ENCODE measurements around the gene SCNN1A. TPM values are rescaled to one million over a fixed set of nuclear protein-coding genes. Genes with fewer than 3 reads are reported as not detected.

SCNN1A gene
- total and polyA plus RNA-seq, 4 donors: 86.6 to 312 (median 125) TPM

DNA sequence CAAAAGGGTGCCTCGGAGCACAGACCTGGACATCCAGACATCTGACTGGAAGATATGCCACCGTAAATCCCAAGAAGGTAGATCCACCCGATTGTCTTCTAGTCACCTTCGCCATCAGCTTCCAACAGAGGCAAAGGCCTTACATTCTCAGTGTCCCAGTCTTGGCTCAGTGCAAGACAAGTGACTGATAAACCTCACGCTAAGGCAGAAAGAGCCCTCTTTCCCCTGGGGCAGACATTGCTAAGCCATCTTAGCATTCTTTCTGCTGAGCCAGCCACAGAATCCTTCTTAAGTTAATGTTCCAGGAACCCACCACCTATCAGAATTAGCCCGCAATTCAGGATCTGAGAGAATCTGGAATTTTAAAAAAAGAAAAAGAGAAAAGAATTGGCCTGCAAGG, 69.2 kb downstream of the SCNN1A start:
- Histone ChIP-seq H3K36me3 (ENCODE audit: control insufficient read depth in 4 of 4, insufficient read depth in 4 of 4, low read length in 4 of 4) (no peaks in the 10 kb centered on the region), H3K27me3 (ENCODE audit: control insufficient read depth in 3 of 3, insufficient read depth in 3 of 3, low read length in 2 of 3) (no peaks in the 10 kb centered on the region), H3K9me3 (ENCODE audit: control insufficient read depth in 4 of 4, insufficient read depth in 3 of 4, low read length in 3 of 4) (no peaks in the 10 kb centered on the region), H3K4me1 (ENCODE audit: control insufficient read depth in 5 of 5, insufficient read depth in 5 of 5, low read length in 5 of 5) (peaks cover 0 to 10% (median 6%) of the 10 kb centered on the region in 5 donors), H3K4me3 (no peak overlapping the region), H3K27ac (ENCODE audit: low read depth in 1 of 2, low read length in 1 of 2) (no peak overlapping the region), H3K9ac (ENCODE audit: insufficient read depth in 1 of 2, low read length in 2 of 2) (no peak overlapping the region)
- 75 to 86% methylated on average over 6 of the region's 6 CpGs for WGBS, 2 donors
- TF ChIP-seq, protein P1, sequence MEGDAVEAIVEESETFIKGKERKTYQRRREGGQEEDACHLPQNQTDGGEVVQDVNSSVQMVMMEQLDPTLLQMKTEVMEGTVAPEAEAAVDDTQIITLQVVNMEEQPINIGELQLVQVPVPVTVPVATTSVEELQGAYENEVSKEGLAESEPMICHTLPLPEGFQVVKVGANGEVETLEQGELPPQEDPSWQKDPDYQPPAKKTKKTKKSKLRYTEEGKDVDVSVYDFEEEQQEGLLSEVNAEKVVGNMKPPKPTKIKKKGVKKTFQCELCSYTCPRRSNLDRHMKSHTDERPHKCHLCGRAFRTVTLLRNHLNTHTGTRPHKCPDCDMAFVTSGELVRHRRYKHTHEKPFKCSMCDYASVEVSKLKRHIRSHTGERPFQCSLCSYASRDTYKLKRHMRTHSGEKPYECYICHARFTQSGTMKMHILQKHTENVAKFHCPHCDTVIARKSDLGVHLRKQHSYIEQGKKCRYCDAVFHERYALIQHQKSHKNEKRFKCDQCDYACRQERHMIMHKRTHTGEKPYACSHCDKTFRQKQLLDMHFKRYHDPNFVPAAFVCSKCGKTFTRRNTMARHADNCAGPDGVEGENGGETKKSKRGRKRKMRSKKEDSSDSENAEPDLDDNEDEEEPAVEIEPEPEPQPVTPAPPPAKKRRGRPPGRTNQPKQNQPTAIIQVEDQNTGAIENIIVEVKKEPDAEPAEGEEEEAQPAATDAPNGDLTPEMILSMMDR (IDR thresholded peaks at IDR 0.05; ENCODE audit: control extremely low read depth, extremely low read depth): no peak
- DNase-seq: no peak
- ATAC-seq (ENCODE audit: insufficient read depth, low FRiP score): no peak

DNA sequence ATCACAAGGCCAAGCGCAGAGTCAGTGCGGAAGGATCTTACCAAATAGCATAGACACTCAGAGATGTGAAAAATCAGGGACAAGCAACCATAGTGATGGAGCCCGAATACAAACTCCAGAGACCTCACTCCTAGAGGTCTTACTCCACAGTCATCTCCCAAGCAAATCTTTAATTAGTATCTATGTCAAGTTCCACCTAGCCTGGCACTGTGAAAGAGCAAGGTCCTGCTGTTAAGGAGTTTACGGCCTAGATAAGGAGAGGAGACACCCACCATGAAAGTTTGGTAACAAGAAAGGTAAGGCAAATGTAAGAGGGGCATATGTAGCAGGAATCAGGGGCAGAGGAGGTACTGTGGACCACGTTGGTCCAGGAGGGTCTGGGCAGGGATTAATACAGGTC, 72.3 kb downstream of the SCNN1A start:
- TF ChIP-seq, protein P1 (IDR thresholded peaks at IDR 0.05; ENCODE audit: control extremely low read depth, extremely low read depth): no peak
- no peak for DNase-seq

DNA sequence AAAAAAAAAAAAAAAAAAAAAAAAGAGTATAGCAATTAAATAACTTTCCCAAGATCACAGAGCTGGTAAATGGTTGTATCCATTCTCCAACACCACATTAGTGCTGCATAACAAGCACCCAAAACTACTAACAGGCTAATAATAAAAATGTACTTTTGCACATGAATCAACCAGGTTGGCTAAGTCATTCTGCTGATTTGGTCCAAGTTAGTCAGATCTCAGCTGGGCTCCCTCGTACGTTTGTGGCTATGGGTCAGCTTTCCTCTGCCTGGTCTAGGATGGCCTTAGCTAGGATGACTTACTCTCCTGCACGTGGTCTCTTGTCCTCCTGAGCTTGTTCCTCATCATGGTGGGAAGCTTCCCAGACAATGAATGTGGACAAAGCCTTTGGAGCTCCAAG, 72.7 kb downstream of the SCNN1A start:
- 84 to 89% methylated on average over 3 of the region's 3 CpGs for WGBS, 2 donors
- H3K27me3 ChIP-seq (ENCODE audit: control insufficient read depth in 3 of 3, insufficient read depth in 3 of 3, low read length in 2 of 3): peaks cover 0 to 3% (median 0%) of the 10 kb centered on the region in 3 donors
- ATAC-seq (ENCODE audit: insufficient read depth, low FRiP score) (no peak), DNase-seq (no peak)
- no peaks in the 10 kb centered on the region for H3K36me3 ChIP-seq (ENCODE audit: control insufficient read depth in 4 of 4, insufficient read depth in 4 of 4, low read length in 4 of 4)
- H3K9ac ChIP-seq (ENCODE audit: insufficient read depth in 1 of 2, low read length in 2 of 2): no peak overlapping the region
- H3K9me3 ChIP-seq (ENCODE audit: control insufficient read depth in 4 of 4, insufficient read depth in 3 of 4, low read length in 3 of 4): no peaks in the 10 kb centered on the region
- H3K4me3 ChIP-seq: no peak overlapping the region
- TF ChIP-seq, protein P1 (IDR thresholded peaks at IDR 0.05; ENCODE audit: control extremely low read depth, extremely low read depth): no peak
- no peaks in the 10 kb centered on the region for H3K4me1 ChIP-seq (ENCODE audit: control insufficient read depth in 5 of 5, insufficient read depth in 5 of 5, low read length in 5 of 5)
- no peak overlapping the region for H3K27ac ChIP-seq (ENCODE audit: low read depth in 1 of 2, low read length in 1 of 2)

More for the DNA sequence above, 72.3 kb downstream of the SCNN1A start:
- H3K27me3 ChIP-seq (ENCODE audit: control insufficient read depth in 3 of 3, insufficient read depth in 3 of 3, low read length in 2 of 3): peaks cover 0 to 3% (median 0%) of the 10 kb centered on the region in 3 donors
- WGBS, 2 donors: 88 to 95% methylated on average over 5 of the region's 5 CpGs
- H3K4me3 ChIP-seq: no peak overlapping the region
- no peak overlapping the region for H3K9ac ChIP-seq (ENCODE audit: insufficient read depth in 1 of 2, low read length in 2 of 2)
- ATAC-seq (ENCODE audit: insufficient read depth, low FRiP score): no peak
- no peaks in the 10 kb centered on the region for H3K4me1 ChIP-seq (ENCODE audit: control insufficient read depth in 5 of 5, insufficient read depth in 5 of 5, low read length in 5 of 5)
- no peaks in the 10 kb centered on the region for H3K9me3 ChIP-seq (ENCODE audit: control insufficient read depth in 4 of 4, insufficient read depth in 3 of 4, low read length in 3 of 4)
- H3K36me3 ChIP-seq (ENCODE audit: control insufficient read depth in 4 of 4, insufficient read depth in 4 of 4, low read length in 4 of 4): no peaks in the 10 kb centered on the region
- no peak overlapping the region for H3K27ac ChIP-seq (ENCODE audit: low read depth in 1 of 2, low read length in 1 of 2)

DNA sequence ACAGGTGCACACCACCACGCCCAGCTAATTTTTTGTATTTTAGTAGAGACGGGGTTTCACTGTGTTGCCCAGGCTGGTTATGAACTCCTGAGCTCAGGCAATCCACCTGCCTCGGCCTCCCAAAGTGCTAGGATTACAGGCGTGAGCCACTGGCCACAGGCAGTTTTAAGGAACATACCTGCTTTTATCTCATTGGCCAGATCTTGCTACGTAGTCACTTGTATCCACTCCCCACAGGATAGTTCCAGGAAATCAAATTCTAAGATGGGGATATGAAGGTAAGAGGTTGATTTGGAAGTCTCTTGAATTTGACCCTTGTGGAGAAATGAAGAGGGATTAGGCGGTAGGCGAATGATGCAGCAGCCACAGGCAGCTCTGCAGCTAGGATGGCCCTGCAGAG, 73.6 kb downstream of the SCNN1A start:
- 92% methylated on average over 7 of the region's 7 CpGs for WGBS, 2 donors
- Histone ChIP-seq H3K36me3 (ENCODE audit: control insufficient read depth in 4 of 4, insufficient read depth in 4 of 4, low read length in 4 of 4) (no peaks in the 10 kb centered on the region), H3K27me3 (ENCODE audit: control insufficient read depth in 3 of 3, insufficient read depth in 3 of 3, low read length in 2 of 3) (peaks cover 0 to 3% (median 0%) of the 10 kb centered on the region in 3 donors), H3K4me3 (no peak overlapping the region), H3K9ac (ENCODE audit: insufficient read depth in 1 of 2, low read length in 2 of 2) (no peak overlapping the region), H3K4me1 (ENCODE audit: control insufficient read depth in 5 of 5, insufficient read depth in 5 of 5, low read length in 5 of 5) (no peaks in the 10 kb centered on the region), H3K9me3 (ENCODE audit: control insufficient read depth in 4 of 4, insufficient read depth in 3 of 4, low read length in 3 of 4) (no peaks in the 10 kb centered on the region), H3K27ac (ENCODE audit: low read depth in 1 of 2, low read length in 1 of 2) (no peak overlapping the region)
- ATAC-seq (ENCODE audit: insufficient read depth, low FRiP score) (no peak), DNase-seq (no peak)
- TF ChIP-seq, protein P1 (IDR thresholded peaks at IDR 0.05; ENCODE audit: control extremely low read depth, extremely low read depth): no peak

All from lung (tissue), 12 donors.